HG02623 (cell line): Measurements from ENCODE around the gene CXCL12.

Experiments used
- ATAC-seq: cut with Tn5 transposase; IDR thresholded peaks from one replicate; pipeline ENCODE4 v1.9.1; 2021; ENCODE audit warnings: moderate library complexity; ENCODE audit not compliant: unreplicated experiment

CXCL12 gene

DNA sequence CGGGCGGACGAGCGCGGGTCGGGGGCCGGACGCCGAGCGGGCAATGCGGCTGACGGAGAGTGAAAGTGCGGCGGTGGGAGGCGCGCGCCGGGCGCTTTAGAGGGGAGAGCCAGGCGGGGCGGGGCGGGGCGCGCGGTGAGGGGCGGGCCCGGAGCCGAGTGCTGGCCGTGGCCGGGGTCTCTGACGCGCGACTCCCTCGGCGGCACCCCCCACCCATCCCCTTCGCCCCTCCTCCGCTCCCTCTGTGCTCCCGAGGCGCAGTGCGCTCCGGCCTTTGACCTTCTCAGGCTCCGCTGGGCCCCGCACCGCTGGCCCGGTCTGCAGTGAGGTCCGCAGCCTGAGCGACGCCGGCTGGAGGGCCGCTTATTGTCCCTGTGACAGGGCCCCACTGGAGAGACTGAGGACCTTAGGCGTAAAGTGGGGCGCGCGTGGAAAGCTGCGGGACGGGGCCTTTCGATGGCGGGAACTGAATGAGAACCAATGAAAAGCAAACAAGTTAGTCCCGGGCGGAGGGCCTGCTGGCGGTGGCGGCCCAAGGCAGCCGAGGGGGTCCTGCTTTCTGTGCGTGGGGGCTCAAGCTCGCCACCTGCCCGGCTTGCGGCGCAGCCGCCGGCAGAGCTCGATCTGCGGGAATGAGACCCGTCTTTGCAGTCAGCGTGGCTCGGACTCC is at the start of gene CXCL12:
Gene CXCL12, minus strand, starts transcription at position 72 of the 670 bp plus-strand sequence. CDS start 92 bp downstream, outside the sequence.
- no peak for ATAC-seq

GRCh38 chr10:44427479-44427878 is 42.6 kb upstream of the CXCL12 start:
- ATAC-seq: no peak

GRCh38 chr10:44427037-44427436 is 42.1 kb upstream of the CXCL12 start:
- ATAC-seq: no peak

- no peak for ATAC-seq
These were observed 41.5 kb upstream of the CXCL12 start for GRCh38 chr10:44426247-44427034.

GRCh38 chr10:44425466-44425865 is 40.6 kb upstream of the CXCL12 start:
- no peak for ATAC-seq

DNA sequence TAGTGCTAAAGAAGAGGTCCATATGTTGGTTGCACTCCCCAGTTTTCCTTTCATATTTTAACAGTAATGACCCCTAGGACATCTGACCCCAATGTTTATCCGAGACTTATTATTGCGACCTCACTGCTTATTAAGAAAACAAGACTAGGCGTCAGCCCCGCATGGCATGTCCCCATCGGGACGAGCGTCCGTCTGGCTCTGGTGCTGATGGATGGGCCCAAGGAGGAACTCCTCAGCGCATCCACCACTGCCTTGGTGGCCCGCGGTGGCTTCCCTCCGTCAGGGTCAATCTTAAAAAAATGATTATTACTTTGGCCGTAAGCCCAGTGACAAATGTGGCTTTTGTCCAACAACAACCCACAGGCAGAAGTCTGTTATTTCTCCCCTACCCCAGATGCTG is 40.1 kb upstream of the CXCL12 start:
- ATAC-seq: no peak

DNA sequence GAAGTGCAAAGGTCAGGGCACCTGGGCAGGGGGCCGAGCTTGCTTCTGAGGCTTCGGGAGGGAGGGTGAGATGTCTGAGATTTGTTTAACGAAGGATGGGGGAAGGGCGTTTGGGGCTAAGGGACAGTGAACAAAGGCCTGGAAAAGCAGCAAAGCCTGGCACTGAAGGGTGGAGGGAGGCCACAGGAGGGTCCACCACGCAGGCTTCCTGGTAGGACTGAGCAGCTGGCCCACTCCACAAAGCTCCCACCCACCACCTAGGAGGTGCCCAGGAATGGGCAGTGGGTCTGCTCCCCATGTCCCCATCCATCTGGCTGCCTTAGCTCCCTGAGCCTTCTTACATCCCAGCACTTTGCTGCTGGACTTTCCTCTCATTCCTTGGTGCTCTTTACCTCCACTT is 39.4 kb upstream of the CXCL12 start:
- ATAC-seq: no peak

GRCh38 chr10:44422570-44423101 is 37.7 kb upstream of the CXCL12 start:
- ATAC-seq: no peak

DNA sequence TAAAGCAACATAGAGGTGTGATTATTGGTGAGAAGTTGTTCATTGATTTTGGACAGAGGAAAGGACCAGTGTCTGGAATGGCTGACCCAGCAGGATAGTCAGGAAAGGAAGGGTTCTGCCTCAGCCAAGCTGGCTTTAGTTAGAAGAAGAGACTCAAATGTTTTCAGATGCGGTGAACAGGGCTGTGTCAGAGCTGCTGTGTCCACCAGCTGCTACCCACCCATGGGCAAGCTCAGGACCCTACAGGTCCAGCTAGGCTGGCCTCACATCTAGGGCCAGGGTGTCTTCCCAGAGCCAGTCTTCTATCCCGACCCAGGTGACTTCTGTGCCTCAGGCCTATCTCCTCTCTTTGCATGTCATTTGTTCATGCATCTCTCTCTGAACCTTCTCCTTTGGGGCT is 37.3 kb upstream of the CXCL12 start:
- ATAC-seq: no peak

DNA sequence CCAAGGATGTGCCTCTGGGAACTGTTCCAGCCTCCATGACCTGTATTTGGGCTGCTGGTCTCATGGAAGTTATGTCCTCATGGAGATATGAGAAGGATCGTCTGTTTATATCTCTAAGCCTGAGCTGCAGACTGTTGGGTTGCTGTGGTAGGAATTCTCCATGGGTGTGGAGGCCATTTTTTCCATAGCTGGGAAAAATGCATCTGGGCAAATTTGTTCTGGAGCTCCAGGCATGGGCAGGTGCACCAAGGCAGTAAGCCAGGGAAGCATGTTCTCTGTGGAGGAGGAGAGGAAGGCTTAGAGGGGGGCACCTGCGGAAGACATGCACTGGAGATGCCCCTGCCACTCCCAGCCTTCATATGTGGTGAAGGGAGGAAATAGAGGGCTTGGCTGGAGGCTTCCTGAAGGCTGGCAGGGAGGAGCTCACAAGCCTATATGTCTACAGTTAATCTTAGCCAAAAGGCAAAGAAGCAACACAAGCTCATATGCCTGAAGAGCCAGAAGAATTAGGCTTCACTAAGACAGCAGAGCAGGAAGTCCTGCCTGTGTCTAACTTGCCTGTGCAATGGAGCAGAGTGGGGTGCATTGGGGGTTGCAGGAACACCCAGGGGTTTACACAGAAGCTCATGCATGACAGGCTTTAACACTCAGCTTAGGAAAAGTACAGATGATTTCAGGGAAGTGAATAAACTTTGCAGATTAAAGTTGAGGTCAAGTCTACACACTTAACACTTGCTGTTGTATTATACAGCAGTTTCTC is 35.1 kb upstream of the CXCL12 start:
- no peak for ATAC-seq

- no peak for ATAC-seq
These were observed 33.7 kb upstream of the CXCL12 start for GRCh38 chr10:44418637-44419036.

DNA sequence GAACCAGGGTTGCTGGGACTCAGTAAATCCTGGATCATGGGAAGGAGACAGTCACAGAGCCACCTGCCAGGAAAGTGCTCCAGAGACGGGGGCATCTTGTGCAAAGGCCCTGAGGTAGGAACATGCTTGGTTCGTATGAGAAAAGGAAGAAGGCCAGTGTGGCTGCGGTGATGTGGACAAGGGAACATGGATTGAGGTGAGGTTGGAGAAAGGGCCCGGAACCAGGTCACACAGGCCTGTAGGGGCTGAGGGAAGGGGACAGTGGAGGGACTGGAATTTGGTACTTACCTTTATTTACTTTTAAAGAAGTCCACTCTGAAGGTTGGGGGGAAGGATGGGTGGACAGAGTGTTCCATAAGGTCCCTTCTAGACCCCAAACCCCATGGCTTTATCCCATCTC is 32.9 kb upstream of the CXCL12 start:
- no peak for ATAC-seq

- ATAC-seq: no peak
These were observed 32.0 kb upstream of the CXCL12 start for GRCh38 chr10:44416936-44417335.

DNA sequence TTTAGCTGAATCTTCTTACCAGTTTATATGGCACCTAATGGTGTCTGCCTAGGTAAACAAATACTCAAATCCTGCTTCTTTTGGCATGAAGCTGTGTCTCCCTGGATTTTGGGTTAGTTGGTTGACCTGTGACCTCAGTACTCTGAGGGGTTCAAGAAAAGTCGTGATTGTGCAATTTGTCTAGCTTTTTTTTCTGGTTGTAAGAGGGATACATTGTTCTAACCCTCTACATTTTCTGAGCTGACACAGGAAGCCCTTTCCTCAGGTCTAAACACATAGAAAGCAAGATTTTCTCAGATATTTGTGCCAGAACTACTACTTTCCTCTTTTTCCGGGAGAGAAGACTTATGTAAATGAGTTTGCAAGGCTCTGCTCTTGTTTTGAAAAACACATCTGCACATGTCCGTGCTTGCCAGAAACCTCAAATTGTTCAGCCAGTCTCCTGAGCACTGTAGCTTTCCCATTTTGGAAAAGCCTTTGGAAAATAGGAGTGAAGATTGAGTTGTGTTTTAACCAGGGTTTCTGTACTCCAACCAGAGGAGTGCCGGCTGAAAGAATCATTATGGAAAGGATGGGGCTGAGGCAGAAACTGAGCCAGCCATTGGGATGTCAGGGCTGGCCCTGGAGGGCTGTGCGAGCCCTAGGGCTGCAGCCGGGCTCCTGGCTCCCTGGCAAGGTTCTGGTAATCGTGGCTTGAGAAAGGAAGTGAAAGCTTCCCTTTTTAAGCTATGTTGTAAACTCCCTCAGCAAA is 31.3 kb upstream of the CXCL12 start:
- no peak for ATAC-seq

DNA sequence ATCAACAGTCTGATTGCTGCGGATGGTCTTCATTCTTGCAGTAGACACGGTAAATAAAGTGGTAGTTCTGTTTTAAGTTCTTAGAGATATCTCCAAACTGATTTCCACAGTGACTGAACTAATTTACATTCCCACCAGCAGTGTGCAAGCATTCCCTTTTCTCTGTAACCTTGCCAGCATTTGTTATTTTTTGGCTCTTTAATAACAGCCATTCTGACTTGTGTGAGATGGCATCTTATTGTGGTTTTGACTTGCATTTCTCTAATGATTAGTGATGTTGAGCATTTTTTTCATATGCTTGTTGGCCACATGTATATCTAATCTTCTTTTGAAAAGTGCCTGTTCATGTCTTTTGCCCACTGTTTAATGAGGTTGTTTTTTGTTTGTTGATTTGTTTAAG is 30.2 kb upstream of the CXCL12 start:
- no peak for ATAC-seq

GRCh38 chr10:44413416-44413815 is 28.5 kb upstream of the CXCL12 start:
- no peak for ATAC-seq

GRCh38 chr10:44411251-44411650 is 26.4 kb upstream of the CXCL12 start:
- no peak for ATAC-seq

- no peak for ATAC-seq
These were observed 20.0 kb upstream of the CXCL12 start for GRCh38 chr10:44404741-44405437.

- no peak for ATAC-seq
These were observed 17.7 kb upstream of the CXCL12 start for GRCh38 chr10:44402465-44403195.

DNA sequence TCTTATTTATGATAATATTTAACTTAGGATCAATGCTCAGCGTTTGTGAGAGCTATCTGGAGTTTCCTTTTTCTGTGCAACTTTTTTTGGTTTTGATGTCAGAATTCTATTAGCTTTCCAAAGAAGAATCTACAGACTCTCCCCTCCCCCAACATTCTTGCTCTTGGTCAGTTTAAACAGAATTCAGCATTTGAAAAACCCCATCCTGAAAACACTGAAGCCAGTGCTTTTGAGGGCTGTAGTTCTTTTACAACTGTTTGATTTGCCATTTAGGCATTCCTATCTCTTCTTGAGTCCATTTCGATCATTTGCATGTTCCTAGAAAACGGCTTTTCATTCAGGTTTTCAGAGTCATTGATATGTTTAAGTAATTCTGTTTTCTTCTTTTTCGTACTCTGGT is 15.6 kb upstream of the CXCL12 start:
- no peak for ATAC-seq
